HG03196 (cell line): ENCODE measurements around the gene SP100.
"Not testable (repeated sequence)": the region's sequence is repeated elsewhere in the genome, so short reads cannot be mapped to it uniquely, and the experiment has no call there.

Source experiments
- ATAC-seq: cut with Tn5 transposase; IDR thresholded peaks from one replicate; pipeline ENCODE4 v1.9.1; 2021; ENCODE audit not compliant: unreplicated experiment

The SP100 gene

GRCh38 chr2:230418341-230419016 lies 2.5 kb downstream of the SP100 start:
- no peak for ATAC-seq

GRCh38 chr2:230419181-230419580 lies 3.2 kb downstream of the SP100 start:
- ATAC-seq = no peak

DNA sequence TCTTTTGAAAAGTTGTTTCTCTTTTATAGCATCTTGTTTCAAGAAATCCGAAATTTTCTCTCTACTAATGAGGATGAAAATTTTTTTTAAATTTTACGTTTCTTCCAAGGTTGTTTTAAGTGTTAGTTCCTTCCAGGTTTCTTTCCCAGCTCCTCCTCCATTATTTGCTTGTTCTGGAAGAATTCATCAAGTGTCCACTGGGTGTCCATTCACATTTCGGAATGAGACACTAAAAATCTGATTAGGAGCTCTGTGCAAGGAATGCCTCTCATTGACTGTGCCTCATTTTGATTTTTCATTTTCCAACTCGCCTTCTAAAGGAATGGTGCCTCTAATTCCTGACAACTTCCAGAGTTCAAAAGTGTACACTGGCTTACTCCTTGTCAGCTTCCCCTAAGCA lies 6.1 kb downstream of the SP100 start:
- no peak for ATAC-seq

GRCh38 chr2:230423851-230424458 lies 8.0 kb downstream of the SP100 start:
- no peak for ATAC-seq

DNA sequence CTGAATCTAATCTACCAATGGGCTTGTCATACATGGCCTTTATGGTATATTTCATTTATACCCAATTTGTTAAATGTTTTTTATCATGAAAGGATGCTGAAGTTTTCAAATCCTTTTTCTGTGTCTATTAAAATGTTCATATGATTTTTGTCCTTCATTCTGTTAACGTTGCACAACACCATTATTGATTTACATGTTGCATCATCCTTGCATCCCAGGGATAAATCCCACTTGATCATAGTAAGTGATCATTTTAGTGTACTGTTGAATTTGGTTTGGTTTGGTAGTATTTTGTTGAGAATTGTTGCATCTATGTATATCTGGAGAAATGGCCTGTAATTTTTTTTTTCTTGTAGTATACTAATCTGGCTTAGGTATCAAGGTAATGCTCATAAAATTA lies 9.4 kb downstream of the SP100 start:
- no peak for ATAC-seq

GRCh38 chr2:230429513-230429912 lies 13.5 kb downstream of the SP100 start:
- ATAC-seq = no peak

DNA sequence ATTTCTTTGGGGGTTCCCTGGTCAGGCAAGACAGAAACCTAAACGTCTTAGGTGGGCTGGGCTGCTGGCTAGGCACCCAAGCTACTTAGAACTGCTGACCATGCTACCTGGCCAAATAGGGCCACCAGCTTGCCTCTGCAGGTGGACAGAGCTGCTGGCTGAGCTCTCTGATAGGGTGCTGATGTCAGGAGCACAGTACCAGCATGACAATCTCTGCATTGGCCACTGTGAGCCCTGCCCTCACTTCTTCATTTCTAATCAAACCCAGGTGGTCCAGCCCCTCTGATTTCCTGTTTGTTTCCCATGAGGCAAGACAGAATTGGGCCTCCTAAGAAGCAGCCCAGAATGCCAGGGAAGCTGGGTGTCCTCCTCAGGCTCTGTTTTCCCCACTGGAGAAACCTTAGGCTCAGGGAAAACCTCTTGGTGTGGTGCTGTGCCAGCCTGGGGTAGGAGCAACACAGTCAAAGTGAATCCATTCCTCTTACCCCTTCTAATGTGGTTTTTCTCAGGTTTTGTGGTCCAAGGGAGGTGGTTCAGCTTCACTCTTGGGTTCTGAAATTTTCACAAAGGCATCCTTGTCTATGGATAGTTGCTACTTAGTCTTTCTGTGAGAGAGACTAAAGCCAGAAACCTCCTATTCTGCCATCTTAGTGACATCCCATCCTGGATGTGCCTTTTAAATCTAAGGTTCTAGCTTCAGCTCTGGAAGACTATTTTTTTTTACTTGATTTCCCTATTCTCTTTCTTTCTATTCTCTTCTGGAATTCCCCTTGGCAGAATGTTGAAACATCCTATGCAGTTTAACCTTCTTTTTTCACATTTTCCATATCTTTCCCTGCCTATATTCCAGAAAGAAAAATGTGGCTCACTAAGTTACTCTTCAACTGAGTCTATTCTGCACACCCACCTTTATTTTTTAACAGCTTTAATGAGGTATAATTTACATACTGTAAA lies 15.2 kb downstream of the SP100 start:
- no peak for ATAC-seq

GRCh38 chr2:230434677-230435324 lies 18.8 kb downstream of the SP100 start:
- ATAC-seq = no peak

GRCh38 chr2:230435431-230435830 lies 19.4 kb downstream of the SP100 start:
- no peak for ATAC-seq

- ATAC-seq = not testable (repeated sequence)
These were observed 23.1 kb downstream of the SP100 start for GRCh38 chr2:230439121-230439520.

DNA sequence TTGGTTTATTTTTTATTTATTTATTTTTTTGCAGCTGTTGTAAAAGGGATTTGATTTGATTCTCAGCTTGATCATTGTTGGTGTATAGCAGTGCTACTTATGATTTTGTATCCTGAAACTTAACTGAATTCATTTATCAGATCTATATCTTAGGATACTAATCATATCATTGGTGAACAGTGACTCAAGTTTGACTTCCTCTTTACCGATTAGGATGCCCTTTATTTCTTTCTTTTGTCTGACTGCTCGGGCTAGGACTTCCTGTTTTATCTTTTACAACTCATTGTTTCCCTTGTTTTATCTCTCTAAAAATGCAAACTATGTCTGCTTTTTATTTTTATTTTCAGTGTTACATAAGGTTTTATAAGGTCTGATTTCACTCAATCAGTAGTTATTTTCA lies 23.6 kb downstream of the SP100 start:
- peak; percentile 37 for ATAC-seq

GRCh38 chr2:230441227-230441897 lies 25.4 kb downstream of the SP100 start:
- no peak for ATAC-seq

DNA sequence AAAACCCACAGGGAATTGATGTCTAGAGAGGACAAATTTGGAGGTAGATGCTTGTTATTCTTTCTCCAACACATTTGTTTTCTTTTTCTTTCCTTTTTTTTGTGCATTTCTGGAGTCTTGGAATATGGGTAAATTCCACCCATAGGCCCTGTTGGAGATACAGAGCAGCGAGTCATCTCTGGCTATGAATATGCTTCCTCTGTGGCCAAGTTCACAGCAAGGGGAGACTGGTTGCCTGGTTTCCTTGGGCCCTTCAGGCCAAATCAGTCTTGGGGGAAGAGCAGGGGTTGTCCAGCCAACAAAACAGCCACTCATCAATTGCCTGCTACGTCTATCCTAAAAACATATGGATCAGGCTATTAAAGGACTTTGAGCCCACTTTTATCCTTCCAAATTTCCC lies 27.5 kb downstream of the SP100 start:
- no peak for ATAC-seq

GRCh38 chr2:230444832-230445231 lies 28.8 kb downstream of the SP100 start:
- no peak for ATAC-seq

DNA sequence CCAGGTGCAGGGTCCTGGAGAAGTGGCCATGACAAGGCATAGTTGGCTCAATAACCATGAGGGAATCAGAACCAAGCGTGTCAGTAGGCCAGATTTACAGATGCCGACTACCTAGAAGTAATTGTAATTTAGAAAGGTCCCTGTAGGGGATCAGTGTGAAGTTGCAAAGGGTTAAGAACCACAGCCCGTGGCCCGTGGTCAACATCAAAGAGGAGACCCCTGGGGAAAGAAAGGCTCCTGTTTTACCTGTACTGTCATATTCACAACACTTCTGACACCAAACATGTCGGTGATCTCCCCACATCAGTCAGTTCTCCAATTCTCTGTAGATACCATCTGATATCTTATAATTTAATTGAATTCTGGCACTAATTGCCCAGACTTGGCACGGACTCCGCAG lies 31.0 kb downstream of the SP100 start:
- no peak for ATAC-seq

DNA sequence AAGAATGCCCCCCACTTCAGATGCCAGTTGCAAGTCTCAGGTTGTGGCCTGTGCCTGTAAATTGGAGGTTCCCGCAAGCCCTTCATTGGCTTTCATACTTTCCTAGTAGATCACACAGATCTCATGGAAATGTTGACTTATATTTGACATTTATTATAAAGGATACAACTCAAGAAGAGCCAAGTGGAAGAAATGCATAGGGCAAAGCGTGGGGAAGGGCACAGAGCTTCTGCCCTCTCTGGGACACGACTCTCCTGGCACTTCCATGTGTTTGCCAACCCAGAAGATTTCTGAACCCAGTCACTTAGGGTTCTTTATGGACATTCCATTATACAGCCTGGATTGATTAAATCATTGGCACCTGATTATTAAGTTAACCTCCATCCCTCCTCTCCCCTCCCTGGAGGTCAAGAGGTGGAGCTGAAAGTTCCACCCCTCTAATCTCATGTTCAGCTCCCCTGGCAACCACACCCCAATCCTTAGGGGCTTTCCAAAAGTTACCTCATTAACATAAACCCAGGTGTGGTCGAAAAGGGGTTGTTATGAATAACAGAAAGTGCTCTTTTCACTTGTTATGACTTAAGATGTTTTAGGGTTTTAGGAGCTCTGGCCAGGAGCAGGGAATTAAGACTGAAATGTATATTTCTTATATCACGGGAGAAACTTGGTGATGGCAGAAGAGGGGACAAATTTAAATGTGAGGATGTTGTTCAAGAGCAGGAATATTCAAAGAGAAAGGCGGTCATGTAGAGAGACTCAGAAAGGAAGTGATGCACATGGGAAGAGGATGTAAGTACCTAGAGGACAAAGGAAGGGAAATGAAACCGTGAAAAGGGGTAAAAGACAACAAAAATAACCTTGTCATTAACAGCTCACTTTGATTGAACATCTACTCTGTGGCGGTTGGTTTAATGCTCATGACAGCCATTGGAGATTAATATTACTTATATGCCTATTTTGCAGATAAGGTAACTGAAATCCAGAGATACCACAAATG lies 31.8 kb downstream of the SP100 start:
- ATAC-seq = peak; percentile 68

GRCh38 chr2:230449901-230450467 lies 34.0 kb downstream of the SP100 start:
- ATAC-seq = no peak

- ATAC-seq = no peak
These were observed 37.0 kb downstream of the SP100 start for GRCh38 chr2:230453006-230453405.

DNA sequence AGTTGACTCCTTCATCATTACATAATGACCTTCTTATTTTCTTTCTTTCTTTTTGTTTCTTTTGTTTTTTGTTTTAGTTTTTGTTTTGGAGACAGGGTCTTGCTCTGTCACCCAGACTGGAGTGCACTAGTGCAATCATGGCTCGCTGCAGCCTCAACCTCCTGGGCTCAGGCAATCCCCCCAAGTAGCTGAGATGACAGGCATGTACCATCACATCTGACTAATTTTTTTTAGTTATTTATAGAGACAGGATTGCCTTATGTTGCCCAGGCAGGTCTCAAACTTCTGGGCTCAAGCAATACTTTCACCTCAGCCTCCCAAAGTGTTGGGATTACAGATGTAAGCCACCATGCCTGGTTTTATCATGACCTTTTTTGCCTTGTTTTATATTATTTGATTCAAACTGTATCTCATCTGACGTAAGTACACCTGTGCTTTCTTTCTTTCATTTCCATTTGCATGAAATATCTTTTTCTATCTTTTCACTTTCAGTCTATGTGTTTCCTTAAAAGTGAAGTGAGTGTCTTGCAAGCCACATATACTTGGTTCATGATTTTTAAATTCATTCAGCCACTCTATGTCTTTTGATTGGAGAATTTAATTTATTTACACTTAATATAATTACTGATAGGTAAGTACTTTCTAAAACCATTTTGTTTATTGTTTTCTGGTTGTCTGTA lies 39.1 kb downstream of the SP100 start:
- ATAC-seq = no peak
